C4-2B (cell line): ENCODE data around the gene JPT2.

Experiments used
- CTCF ChIP-seq: fragments of 450-650 bp; conservative IDR thresholded peaks from 2 replicates; pipeline ENCODE4 v1.5.1; 2017; ENCODE audit warnings: mild to moderate bottlenecking
- ZFX ChIP-seq: fragments of 450-650 bp; IDR thresholded peaks from 2 replicates; pipeline ENCODE4 v1.6.1; 2017

GRCh38 chr16:1726661-1727502, 48.8 kb downstream of the JPT2 start:
- TF ChIP-seq CTCF: no peak
- no peak for TF ChIP-seq ZFX
